ENCODE data around the gene C11orf71. TPM values are rescaled to one million over a fixed set of nuclear protein-coding genes. Genes with fewer than 3 reads are reported as not detected.
A peak's percentile ranks its signal among the peaks of the same experiment; 100 is the strongest.

C11orf71 gene
- total RNA-seq = 1 to 10 TPM; 3.2 to 5.7 (median 4.8) TPM

- no peaks in the 10 kb centered on the region for H3K9me3 ChIP-seq
- DNase-seq = peak; percentile 98
- intact Hi-C loops (cut with DNase I; ENCODE audit: low total_unique reads) = no loop called here
- no peaks in the 10 kb centered on the region for H3K27me3 ChIP-seq
- H3K4me1 ChIP-seq = peaks cover 0 to 16% of the 10 kb centered on the region in 2 donors
- TF ChIP-seq POLR2A (IDR thresholded peaks at IDR 0.05) (peak; percentile 96 to 97), CTCF (IDR thresholded peaks at IDR 0.05) (peak in 1 of 4 experiments; percentile 41)
- peak within 1 kb of the TSS; percentile 97 to 98 for H3K27ac ChIP-seq
- no peaks in the 10 kb centered on the region for H3K36me3 ChIP-seq
- peak within 1 kb of the TSS; percentile 80 to 84 for H3K4me3 ChIP-seq
Observed at GRCh38 chr11:114400216-114400914, at the start of gene C11orf71, which contains the start of gene RBM7. Gene C11orf71 (minus strand): TSS chr11:114400511. CDS start chr11:114400331, 180 bp downstream. Gene RBM7 (plus strand): TSS chr11:114400666. CDS start chr11:114400672, 6 bp downstream.

DNA sequence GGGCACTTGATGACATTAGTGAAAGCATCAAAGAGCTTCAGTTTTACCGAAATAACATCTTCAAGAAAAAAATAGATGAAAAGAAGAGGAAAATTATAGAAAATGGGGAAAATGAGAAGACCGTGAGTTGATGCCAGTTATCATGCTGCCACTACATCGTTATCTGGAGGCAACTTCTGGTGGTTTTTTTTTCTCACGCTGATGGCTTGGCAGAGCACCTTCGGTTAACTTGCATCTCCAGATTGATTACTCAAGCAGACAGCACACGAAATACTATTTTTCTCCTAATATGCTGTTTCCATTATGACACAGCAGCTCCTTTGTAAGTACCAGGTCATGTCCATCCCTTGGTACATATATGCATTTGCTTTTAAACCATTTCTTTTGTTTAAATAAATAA, 49.5 kb upstream of the C11orf71 start:
- H3K36me3 ChIP-seq = no peaks in the 10 kb centered on the region
- peaks cover 0 to 4% of the 10 kb centered on the region in 2 donors for H3K4me1 ChIP-seq
- DNase-seq = no peak
- intact Hi-C loops (cut with DNase I; ENCODE audit: low total_unique reads) = no loop called here
- H3K27me3 ChIP-seq = no peaks in the 10 kb centered on the region
- no peak overlapping the region for H3K4me3 ChIP-seq
- TF ChIP-seq CTCF (IDR thresholded peaks at IDR 0.05) = no peak
- no peak for TF ChIP-seq POLR2A (IDR thresholded peaks at IDR 0.05)
- H3K27ac ChIP-seq = no peak overlapping the region
- H3K9me3 ChIP-seq = no peaks in the 10 kb centered on the region

- intact Hi-C loops (cut with DNase I; ENCODE audit: low total_unique reads) = no loop called here
- H3K4me3 ChIP-seq = no peak overlapping the region
- peaks cover 0 to 4% of the 10 kb centered on the region in 2 donors for H3K4me1 ChIP-seq
- no peaks in the 10 kb centered on the region for H3K27me3 ChIP-seq
- no peaks in the 10 kb centered on the region for H3K36me3 ChIP-seq
- no peak overlapping the region for H3K27ac ChIP-seq
- DNase-seq = no peak
- H3K9me3 ChIP-seq = no peaks in the 10 kb centered on the region
- TF ChIP-seq POLR2A (IDR thresholded peaks at IDR 0.05) (no peak), CTCF (IDR thresholded peaks at IDR 0.05) (no peak)
Observed at GRCh38 chr11:114448749-114449482, 48.6 kb upstream of the C11orf71 start.

DNA sequence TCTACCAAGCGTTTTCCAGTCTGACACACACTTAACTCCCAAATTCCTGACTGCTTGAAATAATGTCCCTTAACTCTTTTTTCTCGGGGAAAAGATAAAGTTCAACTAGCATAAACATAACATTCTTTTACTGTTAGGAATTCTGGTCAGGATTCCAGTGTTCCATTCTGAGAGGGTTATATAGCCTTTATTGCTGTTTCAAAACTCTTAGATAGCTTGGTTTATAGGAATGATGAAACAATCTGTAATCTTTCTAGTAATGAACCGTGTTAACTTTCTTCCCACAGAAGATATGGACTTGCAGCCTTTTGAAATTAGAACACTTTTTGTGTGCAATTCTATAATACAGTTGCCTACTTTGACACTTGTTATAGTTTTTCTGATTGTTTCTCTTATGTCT, 47.6 kb upstream of the C11orf71 start:
- Histone ChIP-seq H3K27ac (no peak overlapping the region), H3K4me1 (peaks cover 0 to 4% of the 10 kb centered on the region in 2 donors), H3K4me3 (no peak overlapping the region), H3K27me3 (no peaks in the 10 kb centered on the region), H3K36me3 (no peaks in the 10 kb centered on the region), H3K9me3 (no peaks in the 10 kb centered on the region)
- intact Hi-C loops (cut with DNase I; ENCODE audit: low total_unique reads) = no loop called here
- DNase-seq = no peak
- no peak for TF ChIP-seq POLR2A (IDR thresholded peaks at IDR 0.05)
- no peak for TF ChIP-seq CTCF (IDR thresholded peaks at IDR 0.05)

- intact Hi-C loops (cut with DNase I; ENCODE audit: low total_unique reads) = no loop called here
- H3K4me1 ChIP-seq = peaks cover 0 to 4% of the 10 kb centered on the region in 2 donors
- TF ChIP-seq POLR2A (IDR thresholded peaks at IDR 0.05) = no peak
- TF ChIP-seq CTCF (IDR thresholded peaks at IDR 0.05) = no peak
- H3K4me3 ChIP-seq = no peak overlapping the region
- H3K27ac ChIP-seq = no peak overlapping the region
- no peak for DNase-seq
- H3K36me3 ChIP-seq = no peaks in the 10 kb centered on the region
- no peaks in the 10 kb centered on the region for H3K9me3 ChIP-seq
- H3K27me3 ChIP-seq = no peaks in the 10 kb centered on the region
Observed at GRCh38 chr11:114447444-114447843, 47.1 kb upstream of the C11orf71 start.

Measured in uterus (tissue), 4 donors.